Medulla oblongata (tissue), 1 donor: ENCODE data around the gene GCNT3.

Source experiments
- DNase-seq: peaks from one replicate; pipeline ENCODE4 v3.0.0-alpha.2; 2015; ENCODE audit errors: extremely low spot score

The GCNT3 gene

GRCh38 chr15:59611276-59612260, at the start of gene GCNT3:
Gene GCNT3, plus strand, starts transcription at chr15:59611783. Its CDS starts 6,456 bp downstream, at chr15:59618239.
- DNase-seq = no peak

DNA sequence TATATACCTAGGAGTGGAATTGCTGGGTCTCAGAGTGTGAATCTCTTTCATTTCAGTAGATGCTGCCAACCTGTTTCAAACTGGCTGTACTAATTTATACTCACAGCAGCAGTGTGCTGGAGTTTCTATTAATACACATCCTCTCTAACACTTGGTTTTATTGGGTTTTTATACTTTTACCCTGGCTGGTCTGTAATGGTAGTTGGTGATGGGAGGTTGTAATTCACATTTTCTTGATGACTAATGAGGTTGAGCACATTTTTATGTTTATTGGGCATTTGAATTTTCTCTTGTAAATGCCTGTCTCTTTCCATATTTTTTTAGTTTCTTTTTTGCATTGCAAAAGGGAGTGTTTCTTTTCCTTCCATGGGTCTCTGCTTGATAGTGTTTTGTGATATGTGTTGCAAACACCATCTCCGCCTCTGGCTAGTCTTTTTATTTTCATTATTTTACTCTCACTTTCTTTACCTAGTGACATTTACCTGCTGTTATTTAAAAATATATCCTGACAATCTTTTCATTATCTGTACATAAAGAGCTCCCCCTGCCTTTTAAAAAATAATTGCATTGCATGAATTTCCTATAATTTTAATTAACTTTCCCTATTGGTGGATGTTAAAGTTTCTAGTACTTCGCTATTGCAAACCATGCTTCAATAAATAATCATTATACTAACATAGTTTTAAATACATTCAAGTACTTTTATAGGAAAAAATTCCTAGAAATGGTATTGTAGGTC, 49.0 kb upstream of the GCNT3 start:
- DNase-seq = no peak

GRCh38 chr15:59565299-59565698, 46.3 kb upstream of the GCNT3 start:
- DNase-seq = no peak

DNA sequence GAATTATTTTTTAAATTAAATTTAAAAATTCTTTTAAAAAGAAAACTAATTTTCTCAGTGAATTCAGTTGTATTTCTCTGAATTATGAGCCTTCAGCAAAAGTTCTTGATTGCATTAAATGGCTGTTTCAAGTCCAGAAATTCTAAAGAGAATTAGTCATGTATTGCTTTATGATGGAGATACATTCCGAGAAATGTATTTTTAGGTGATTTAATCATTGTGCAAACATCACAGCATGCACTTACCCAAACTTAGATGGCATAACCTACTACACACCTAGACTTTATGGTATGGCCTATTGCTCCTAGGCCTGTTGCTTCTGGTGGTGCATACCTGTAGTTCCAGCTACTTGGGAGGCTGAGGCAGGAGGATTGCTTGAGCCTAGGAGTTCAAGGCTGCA, 44.3 kb upstream of the GCNT3 start:
- no peak for DNase-seq

DNA sequence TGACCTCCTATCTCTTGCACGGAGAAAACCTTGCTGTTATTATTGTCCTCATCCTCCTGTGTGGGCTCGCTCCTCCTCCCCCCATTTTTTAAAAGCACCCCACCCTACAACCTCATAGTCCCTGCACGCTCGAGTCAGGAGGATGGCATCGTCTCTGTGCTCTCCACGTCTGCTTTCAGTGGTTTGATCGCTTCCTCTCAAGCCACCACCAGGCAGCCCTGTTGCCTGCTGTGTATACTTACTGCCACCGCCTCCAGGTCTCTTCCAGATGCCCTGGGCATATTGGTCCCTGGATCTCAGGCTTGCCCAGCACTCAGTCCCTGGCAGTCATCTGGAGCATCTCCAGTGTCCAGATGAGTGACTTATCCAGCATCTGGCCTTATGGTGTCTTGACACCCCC, 42.1 kb upstream of the GCNT3 start:
- DNase-seq = no peak

GRCh38 chr15:59570315-59570714, 41.3 kb upstream of the GCNT3 start:
- no peak for DNase-seq

- DNase-seq = no peak
Measured at GRCh38 chr15:59571606-59572005, 40.0 kb upstream of the GCNT3 start.

GRCh38 chr15:59583088-59583487, 28.5 kb upstream of the GCNT3 start:
- DNase-seq = no peak

- no peak for DNase-seq
Measured at GRCh38 chr15:59587085-59587826, 24.3 kb upstream of the GCNT3 start.

DNA sequence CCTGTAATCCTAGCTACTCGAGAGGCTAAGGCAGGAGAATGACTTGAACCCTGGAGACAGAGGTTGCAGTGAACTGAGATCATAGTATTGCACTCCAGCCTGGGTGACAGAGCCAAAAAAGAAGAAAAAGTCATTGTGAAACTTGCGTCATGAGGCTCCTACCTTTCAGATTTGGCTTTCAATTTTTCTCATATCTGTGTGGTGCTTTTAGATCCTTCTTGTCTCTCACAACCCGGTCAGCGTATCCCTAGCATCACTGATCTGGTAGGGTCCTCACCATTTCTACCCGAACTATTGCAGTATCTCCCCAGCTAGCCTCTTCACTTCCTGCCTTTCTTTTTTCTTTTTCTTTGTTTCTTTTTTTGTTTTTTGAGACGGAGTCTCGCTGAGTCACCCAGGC, 21.6 kb upstream of the GCNT3 start:
- DNase-seq = no peak

DNA sequence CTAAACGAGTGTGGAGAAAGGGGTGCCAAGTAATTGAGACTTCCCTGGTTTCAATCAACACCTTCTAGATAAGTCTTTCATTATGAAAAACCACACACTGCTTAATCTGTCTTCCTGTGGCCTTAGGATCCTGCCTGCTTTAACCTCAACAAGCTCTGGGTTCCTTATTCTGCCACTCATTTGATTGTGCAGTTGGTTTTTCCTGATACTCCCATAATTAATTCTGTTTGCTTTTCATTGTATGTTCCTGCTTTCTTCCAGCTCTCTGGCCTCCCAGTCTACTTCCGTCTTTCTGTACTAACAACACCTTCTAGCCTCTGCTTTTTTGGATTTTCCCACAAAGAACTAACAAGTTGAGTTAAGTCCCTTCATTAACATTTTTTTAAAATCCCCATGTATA, 20.2 kb upstream of the GCNT3 start:
- no peak for DNase-seq

GRCh38 chr15:59594493-59594942, 17.1 kb upstream of the GCNT3 start:
- no peak for DNase-seq

DNA sequence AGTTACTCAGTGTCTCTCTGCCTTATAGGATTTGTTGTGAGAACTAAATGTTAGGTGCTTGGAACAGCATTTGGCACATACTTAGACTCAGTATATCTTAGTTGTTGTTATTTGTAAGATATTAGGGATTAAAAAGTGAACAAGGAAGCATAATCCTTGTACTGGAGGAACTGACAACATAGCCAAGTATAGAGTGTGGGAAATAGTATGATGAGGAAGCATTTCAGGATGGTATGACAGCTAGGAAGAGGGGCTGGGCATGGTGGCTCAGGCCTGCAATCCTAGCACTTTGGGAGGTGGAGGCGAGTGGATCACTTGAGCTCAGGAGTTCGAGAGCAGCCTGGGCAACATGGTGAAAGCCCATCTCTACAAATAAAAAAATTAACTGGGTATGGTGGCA, 16.6 kb upstream of the GCNT3 start:
- DNase-seq = no peak

- DNase-seq = no peak
Measured at GRCh38 chr15:59595434-59595915, 16.1 kb upstream of the GCNT3 start.

DNA sequence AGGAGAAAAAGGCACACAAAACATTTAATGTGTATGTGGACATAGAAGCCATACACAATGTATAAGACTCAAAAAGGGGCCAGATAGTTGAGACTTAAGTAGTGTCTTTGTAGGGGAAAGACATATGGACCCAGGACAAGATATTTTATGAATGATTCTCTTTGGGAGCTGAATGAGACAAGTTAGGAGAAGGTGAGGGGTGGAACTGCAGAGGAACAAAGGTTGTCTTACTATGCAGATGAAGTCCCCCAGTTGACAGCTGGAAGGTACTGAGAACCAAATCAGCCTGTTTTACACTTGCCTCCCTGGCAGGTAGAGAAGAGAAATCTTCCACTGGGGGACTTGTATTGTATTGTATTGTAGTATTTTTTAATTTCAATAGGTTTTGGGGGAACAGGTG, 14.9 kb upstream of the GCNT3 start:
- no peak for DNase-seq

- DNase-seq = no peak
Measured at GRCh38 chr15:59598461-59598860, 13.1 kb upstream of the GCNT3 start.

DNA sequence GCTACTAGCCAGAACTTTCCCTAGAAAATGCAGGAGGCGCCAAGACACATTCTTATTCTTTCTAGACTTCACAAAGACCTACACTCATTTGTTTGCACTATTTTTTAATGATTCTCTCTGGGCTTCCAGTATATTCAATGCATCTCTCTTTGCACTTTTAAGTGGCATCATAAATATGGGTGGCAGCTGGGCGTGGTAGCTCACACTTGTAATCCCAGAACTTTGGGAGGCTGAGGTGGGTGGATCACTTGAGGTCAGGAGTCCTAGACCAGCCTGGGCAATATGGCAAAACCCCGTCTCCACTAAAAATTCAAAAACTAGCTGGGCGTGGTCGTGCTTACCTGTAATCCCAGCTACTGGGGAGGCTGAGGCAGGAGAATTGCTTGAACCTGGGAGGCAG, 5.6 kb upstream of the GCNT3 start:
- DNase-seq = no peak

- DNase-seq = no peak
Measured at GRCh38 chr15:59609730-59610712, 1.6 kb upstream of the GCNT3 start.

- DNase-seq = no peak
Measured at GRCh38 chr15:59614153-59614552, 2.6 kb downstream of the GCNT3 start.

GRCh38 chr15:59615661-59616060, 4.1 kb downstream of the GCNT3 start:
- no peak for DNase-seq

DNA sequence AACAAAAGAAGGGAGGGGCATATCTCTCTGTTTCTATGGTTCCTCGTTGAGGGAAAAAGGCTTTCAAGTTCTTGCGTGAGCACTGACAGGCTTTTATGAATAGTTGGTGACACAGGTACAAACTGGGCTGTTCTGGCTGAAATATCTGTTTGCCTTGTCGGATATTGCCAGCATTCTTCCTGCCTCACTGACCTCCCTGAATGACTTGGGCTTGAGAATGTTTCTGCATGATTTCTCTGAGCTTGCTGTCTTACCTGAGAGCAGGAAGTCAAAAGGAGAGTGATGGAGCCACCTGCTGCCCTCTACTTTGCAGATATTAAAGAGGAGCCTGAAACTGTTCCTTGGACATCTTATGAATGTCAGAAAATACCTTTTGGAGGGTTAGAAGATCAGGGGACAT, 4.8 kb downstream of the GCNT3 start:
- DNase-seq = no peak
